Brain pericyte (primary cell): ENCODE measurements around the gene ART4.

ENCODE experiments used
- DNase-seq: peaks from one replicate; pipeline ENCODE4 v3.0.0-alpha.2; 2012; ENCODE audit warnings: low read depth, low spot score

ART4 gene

GRCh38 chr12:14850929-14851663 lies 7.8 kb upstream of the ART4 start:
- DNase-seq = no peak

GRCh38 chr12:14849661-14850060 lies 6.3 kb upstream of the ART4 start:
- DNase-seq = no peak

- DNase-seq = no peak
These were observed 3.7 kb upstream of the ART4 start for GRCh38 chr12:14846876-14847580.

GRCh38 chr12:14846042-14846587 lies 2.8 kb upstream of the ART4 start:
- no peak for DNase-seq

GRCh38 chr12:14845350-14845750 lies 2.0 kb upstream of the ART4 start:
- no peak for DNase-seq

- no peak for DNase-seq
These were observed 1.1 kb upstream of the ART4 start for GRCh38 chr12:14844401-14844800.

- no peak for DNase-seq
These were observed 1.0 kb downstream of the ART4 start for GRCh38 chr12:14842315-14842714.

GRCh38 chr12:14841761-14842160 lies 1.6 kb downstream of the ART4 start:
- no peak for DNase-seq

- DNase-seq = no peak
These were observed 2.7 kb downstream of the ART4 start for GRCh38 chr12:14840616-14841015.

GRCh38 chr12:14839262-14839661 lies 4.1 kb downstream of the ART4 start:
- no peak for DNase-seq

GRCh38 chr12:14836336-14837210 lies 6.8 kb downstream of the ART4 start:
- no peak for DNase-seq

GRCh38 chr12:14834509-14834908 lies 8.8 kb downstream of the ART4 start:
- no peak for DNase-seq

GRCh38 chr12:14833952-14834351 lies 9.4 kb downstream of the ART4 start:
- no peak for DNase-seq

GRCh38 chr12:14833336-14833735 lies 10.0 kb downstream of the ART4 start:
- DNase-seq = no peak

GRCh38 chr12:14828892-14829291 lies 14.4 kb downstream of the ART4 start:
- no peak for DNase-seq

- no peak for DNase-seq
These were observed 16.3 kb downstream of the ART4 start for GRCh38 chr12:14827043-14827442.

GRCh38 chr12:14826491-14826890 lies 16.8 kb downstream of the ART4 start:
- DNase-seq = no peak

- DNase-seq = no peak
These were observed 18.1 kb downstream of the ART4 start for GRCh38 chr12:14825256-14825655.

- no peak for DNase-seq
These were observed 19.2 kb downstream of the ART4 start for GRCh38 chr12:14824012-14824634.

- DNase-seq = no peak
These were observed 29.3 kb downstream of the ART4 start, which contains the start of gene SMCO3 for GRCh38 chr12:14814014-14814413. Gene SMCO3, minus strand, starts transcription at chr12:14814182. Its CDS starts 7,502 bp downstream, at chr12:14806680.

- DNase-seq = no peak
These were observed 31.8 kb downstream of the ART4 start for GRCh38 chr12:14811486-14811885.
